ENCODE results near the gene FTCD. TPM values are rescaled to one million over a fixed set of nuclear protein-coding genes. Genes with fewer than 3 reads are reported as not detected.

The FTCD gene
- total RNA-seq, 1 donor from 2014 or later = 0.69 TPM

DNA sequence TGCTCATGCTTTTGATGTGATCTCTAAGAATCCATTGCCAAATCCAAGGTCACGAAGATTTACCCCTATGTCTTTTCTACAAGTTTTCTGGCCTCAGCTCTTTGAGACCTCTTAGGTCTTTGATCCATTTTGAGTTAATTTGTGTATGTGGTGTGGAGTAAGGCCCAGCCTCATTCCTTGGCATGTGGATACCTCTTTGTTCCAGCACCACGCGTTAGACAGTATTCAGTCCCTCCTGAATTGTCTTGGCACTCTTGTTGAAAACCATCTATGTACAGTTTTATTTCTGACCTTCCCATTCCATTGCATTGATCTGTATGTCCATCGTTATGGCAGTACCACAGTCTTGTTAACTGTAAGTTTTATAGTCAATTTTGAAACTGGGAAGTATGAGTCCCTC is 8.0 kb upstream of the FTCD start:
- ATAC-seq (ENCODE audit: low read depth) (no peak), DNase-seq (no peak)
- Mint-ChIP-seq H3K36me3 (ENCODE audit: low read depth) (peaks cover 7% of the 10 kb centered on the region), H3K4me1 (no peaks in the 10 kb centered on the region), H3K9me3 (no peaks in the 10 kb centered on the region), H3K4me3 (no peak overlapping the region), H3K27me3 (no peaks in the 10 kb centered on the region), H3K27ac (no peak overlapping the region)
- intact Hi-C loops (cut with micrococcal nuclease) = no loop called here
- ChIA-PET POLR2A (no interaction called here), CTCF (no interaction called here)
- TF ChIP-seq, protein P1, sequence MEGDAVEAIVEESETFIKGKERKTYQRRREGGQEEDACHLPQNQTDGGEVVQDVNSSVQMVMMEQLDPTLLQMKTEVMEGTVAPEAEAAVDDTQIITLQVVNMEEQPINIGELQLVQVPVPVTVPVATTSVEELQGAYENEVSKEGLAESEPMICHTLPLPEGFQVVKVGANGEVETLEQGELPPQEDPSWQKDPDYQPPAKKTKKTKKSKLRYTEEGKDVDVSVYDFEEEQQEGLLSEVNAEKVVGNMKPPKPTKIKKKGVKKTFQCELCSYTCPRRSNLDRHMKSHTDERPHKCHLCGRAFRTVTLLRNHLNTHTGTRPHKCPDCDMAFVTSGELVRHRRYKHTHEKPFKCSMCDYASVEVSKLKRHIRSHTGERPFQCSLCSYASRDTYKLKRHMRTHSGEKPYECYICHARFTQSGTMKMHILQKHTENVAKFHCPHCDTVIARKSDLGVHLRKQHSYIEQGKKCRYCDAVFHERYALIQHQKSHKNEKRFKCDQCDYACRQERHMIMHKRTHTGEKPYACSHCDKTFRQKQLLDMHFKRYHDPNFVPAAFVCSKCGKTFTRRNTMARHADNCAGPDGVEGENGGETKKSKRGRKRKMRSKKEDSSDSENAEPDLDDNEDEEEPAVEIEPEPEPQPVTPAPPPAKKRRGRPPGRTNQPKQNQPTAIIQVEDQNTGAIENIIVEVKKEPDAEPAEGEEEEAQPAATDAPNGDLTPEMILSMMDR (IDR thresholded peaks at IDR 0.05) = no peak

DNA sequence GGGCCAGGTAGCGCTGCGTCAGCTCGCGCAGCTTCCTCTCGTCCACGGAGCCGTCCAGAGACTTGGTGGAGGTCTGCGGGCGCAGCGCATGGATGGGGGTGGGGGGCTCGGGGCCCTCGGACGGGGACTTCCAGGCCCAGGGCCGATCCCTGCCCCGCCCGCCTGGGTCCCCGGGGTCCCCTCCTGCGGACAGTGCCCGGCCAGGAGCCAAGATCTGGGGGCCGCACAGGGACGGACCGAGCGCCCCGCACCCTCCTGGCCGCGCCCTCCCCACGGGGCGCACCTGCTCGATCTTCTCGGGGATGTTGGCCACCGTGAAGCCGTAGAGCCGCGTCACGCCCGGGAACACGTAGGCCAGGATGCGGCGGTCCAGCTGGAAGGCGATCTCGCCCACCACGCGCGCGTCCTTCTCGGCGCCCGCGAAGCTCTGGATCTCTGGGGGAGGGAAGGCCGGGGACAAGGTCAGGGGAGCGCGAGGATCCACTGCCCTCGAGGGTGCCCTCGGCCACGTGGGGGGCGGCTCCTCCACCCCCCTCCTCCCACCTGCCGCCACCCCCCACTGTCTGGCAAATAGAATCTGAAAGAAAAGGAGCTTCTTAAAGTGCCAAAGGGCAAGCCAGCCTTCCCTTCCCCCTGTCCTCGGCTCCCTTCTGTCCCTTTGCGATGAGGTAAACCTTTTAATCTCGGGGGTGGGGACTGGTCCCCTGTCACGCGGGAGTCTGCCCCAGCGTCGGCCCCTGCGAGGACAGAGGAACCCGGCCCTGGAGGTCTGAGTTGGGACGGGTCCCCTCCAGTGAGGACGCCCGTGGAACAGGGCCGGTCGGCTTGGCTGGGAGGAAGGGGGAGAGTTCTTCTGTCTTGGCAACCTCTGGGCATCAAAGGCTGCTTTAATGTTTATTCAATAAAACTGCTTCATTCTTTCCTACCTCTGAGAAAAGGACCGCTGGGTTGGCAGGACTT is 6.5 kb upstream of the FTCD start:
- H3K36me3 Mint-ChIP-seq (ENCODE audit: low read depth) = peaks cover 9% of the 10 kb centered on the region
- TF ChIP-seq, protein P1 (IDR thresholded peaks at IDR 0.05) = no peak
- DNase-seq (peak; percentile 12), ATAC-seq (ENCODE audit: low read depth) (no peak)
- no peaks in the 10 kb centered on the region for H3K27me3 Mint-ChIP-seq
- no peak overlapping the region for H3K4me3 Mint-ChIP-seq
- ChIA-PET CTCF (no interaction called here), POLR2A (no interaction called here)
- intact Hi-C loops (cut with micrococcal nuclease) = no loop called here
- no peaks in the 10 kb centered on the region for H3K9me3 Mint-ChIP-seq
- H3K27ac Mint-ChIP-seq = no peak overlapping the region
- no peaks in the 10 kb centered on the region for H3K4me1 Mint-ChIP-seq

DNA sequence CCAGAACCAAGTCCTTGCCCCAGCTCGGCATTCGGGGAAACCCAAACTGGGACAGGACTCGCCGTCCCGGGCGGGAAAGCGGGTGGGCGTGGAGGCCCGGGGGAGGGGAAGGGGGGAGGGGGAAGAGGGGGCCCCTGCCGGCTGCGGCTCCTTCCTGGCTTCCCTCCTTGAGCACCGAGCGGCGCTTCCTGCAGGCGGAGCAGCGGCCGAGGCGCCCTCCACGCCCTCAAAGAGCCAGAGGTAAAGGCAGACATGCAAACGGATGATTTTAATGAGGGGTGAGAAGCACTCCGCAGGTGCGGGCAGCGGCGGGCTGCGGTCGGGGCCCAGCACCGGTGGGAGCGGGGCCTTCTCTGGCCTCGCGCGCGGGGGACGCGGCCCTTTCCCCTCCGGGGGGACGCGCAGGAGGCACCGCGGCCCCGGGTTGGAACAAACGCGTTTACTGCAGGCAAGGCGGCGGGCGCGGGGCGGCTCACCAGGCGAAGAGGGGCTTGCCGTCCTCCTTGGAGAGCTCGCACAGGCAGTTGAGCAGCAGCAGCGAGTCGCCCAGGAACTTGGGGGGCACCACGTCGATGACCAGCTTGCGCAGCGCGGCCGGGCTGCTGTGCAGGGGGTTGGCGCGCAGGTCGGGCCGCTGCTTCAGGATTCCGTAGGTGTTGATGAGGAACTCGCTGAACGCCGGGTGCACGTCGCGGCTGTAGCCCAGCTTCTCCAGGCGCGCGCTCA is 5.7 kb upstream of the FTCD start:
- ATAC-seq (ENCODE audit: low read depth) = no peak
- peaks cover 9% of the 10 kb centered on the region for H3K36me3 Mint-ChIP-seq (ENCODE audit: low read depth)
- H3K4me3 Mint-ChIP-seq = no peak overlapping the region
- H3K27me3 Mint-ChIP-seq = no peaks in the 10 kb centered on the region
- no peaks in the 10 kb centered on the region for H3K9me3 Mint-ChIP-seq
- peak; percentile 10 for DNase-seq
- no peaks in the 10 kb centered on the region for H3K4me1 Mint-ChIP-seq
- CTCF ChIA-PET = no interaction called here
- POLR2A ChIA-PET = no interaction called here
- TF ChIP-seq, protein P1 (IDR thresholded peaks at IDR 0.05) = no peak
- intact Hi-C loops (cut with micrococcal nuclease) = no loop called here
- H3K27ac Mint-ChIP-seq = no peak overlapping the region

DNA sequence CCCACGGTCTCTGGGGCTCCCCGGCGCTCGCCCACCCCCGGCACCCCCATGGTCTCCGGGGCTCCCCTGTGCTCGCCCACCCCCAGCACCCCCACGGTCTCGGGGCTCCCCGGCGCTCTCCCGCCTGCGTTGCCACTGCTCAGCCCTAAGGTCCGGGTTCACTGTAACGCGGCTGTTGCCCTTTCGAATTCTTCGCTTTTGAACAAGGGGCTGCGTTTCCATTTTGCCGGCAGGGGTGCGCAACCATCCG is 5.2 kb upstream of the FTCD start:
- DNase-seq (no peak), ATAC-seq (ENCODE audit: low read depth) (no peak)
- H3K4me1 Mint-ChIP-seq = no peaks in the 10 kb centered on the region
- TF ChIP-seq, protein P1 (IDR thresholded peaks at IDR 0.05) = no peak
- H3K36me3 Mint-ChIP-seq (ENCODE audit: low read depth) = peaks cover 9% of the 10 kb centered on the region
- CTCF ChIA-PET = no interaction called here
- POLR2A ChIA-PET = no interaction called here
- no peak overlapping the region for H3K4me3 Mint-ChIP-seq
- H3K27ac Mint-ChIP-seq = no peak overlapping the region
- intact Hi-C loops (cut with micrococcal nuclease) = no loop called here
- H3K9me3 Mint-ChIP-seq = no peaks in the 10 kb centered on the region
- H3K27me3 Mint-ChIP-seq = no peaks in the 10 kb centered on the region

DNA sequence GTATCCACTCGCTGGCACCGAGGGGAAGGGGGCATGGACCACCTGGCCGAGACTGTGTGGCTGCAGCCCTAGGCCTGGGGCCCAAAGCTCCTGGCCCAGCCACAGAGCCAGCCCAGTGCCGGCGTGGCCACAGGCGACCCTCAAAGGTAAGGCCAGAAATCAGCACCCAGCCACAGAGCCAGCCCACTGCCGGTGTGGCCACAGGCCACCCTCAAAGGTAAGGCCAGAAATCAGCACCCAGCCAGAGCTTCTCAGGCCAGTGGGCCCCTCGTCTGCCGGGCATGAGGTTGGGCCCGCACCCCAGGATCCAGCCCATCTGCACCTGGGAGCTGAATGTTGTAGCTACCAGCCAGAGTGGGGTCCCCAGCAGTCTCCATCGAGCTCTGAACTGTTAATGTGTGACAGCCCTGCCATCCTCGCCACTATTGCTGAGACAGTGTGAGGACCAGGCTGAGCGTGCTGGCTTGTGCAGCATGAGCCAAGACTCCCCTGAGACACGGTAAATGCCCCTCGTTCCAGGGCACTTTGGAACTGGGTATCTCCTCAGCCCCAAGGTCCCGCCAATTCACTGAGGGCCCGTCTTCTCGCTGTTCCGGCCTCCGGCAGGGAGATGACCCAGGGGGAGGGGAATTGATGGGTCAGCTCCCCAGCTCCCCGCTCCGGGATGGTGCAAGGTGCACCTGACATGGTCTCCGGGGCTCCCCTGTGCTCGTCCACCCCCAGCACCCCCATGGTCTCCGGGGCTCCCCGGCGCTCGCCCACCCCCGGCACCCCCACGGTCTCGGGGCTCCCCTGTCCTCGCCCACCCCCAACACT is 4.7 kb upstream of the FTCD start:
- Mint-ChIP-seq H3K4me3 (no peak overlapping the region), H3K27ac (no peak overlapping the region), H3K9me3 (no peaks in the 10 kb centered on the region), H3K27me3 (no peaks in the 10 kb centered on the region), H3K36me3 (ENCODE audit: low read depth) (peaks cover 9% of the 10 kb centered on the region), H3K4me1 (no peaks in the 10 kb centered on the region)
- DNase-seq (no peak), ATAC-seq (ENCODE audit: low read depth) (no peak)
- ChIA-PET CTCF (no interaction called here), POLR2A (no interaction called here)
- intact Hi-C loops (cut with micrococcal nuclease) = no loop called here
- TF ChIP-seq, protein P1 (IDR thresholded peaks at IDR 0.05) = no peak

All from activated B cell treated with CpG ODN at 0.5 μM for 24 hours (primary cell).